ENCODE measurements around the gene CHCT1.

GRCh38 chr17:60396412-60396811 lies 25.9 kb upstream of the CHCT1 start:
- TF ChIP-seq SUZ12 (IDR thresholded peaks at IDR 0.05; ENCODE audit: extremely low read depth, insufficient read depth, insufficient read length), result no peak
- TF ChIP-seq ZNF274 (IDR thresholded peaks at IDR 0.05; ENCODE audit: low read depth, low read length), result no peak

All from NT2/D1 (cell line).